Measurements from ENCODE around the gene SNX5.

Gene SNX5

DNA sequence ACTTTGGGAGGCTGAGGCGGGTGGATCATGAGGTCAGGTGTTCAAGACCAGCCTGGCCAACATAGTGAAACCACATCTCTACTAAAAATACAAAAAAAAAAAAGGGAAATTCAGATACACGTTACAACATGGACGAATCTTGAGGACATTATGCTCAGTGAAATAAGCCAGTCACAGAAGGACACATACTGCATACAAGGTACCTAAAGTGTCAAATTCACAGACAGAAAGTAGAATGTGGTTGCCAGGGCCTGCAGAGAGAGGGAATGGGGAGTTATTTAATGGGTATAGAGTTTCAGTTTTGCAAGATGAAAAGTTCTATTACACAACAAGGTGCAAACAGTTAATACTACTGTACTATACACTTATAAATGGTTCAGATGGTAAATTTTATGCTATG, 75.1 kb downstream of the SNX5 start:
- Histone ChIP-seq H3K4me1 (ENCODE audit: control insufficient read depth, insufficient read depth, low read length) (peaks cover 5% of the 10 kb centered on the region), H3K9ac (ENCODE audit: low read length) (no peak overlapping the region), H3K36me3 (ENCODE audit: control insufficient read depth, insufficient read depth, low read length) (no peaks in the 10 kb centered on the region), H3K27ac (ENCODE audit: low read depth, low read length) (no peak overlapping the region), H3K27me3 (ENCODE audit: control insufficient read depth, insufficient read depth, low read length) (no peaks in the 10 kb centered on the region), H3K4me3 (ENCODE audit: low read length) (no peak overlapping the region)

- Histone ChIP-seq H3K4me1 (ENCODE audit: control insufficient read depth, insufficient read depth, low read length) (peaks cover 5% of the 10 kb centered on the region), H3K4me3 (ENCODE audit: low read length) (no peak overlapping the region), H3K36me3 (ENCODE audit: control insufficient read depth, insufficient read depth, low read length) (no peaks in the 10 kb centered on the region)
Measured at GRCh38 chr20:17892189-17892938, 76.2 kb downstream of the SNX5 start.

More at GRCh38 chr20:17892189-17892938, 76.2 kb downstream of the SNX5 start:
- Histone ChIP-seq H3K9ac (ENCODE audit: low read length) (no peak overlapping the region), H3K27me3 (ENCODE audit: control insufficient read depth, insufficient read depth, low read length) (no peaks in the 10 kb centered on the region), H3K27ac (ENCODE audit: low read depth, low read length) (no peak overlapping the region)
